CD14-positive monocyte (primary cell): ENCODE results near the gene HARS2. TPM values are rescaled to one million over a fixed set of nuclear protein-coding genes. Genes with fewer than 3 reads are reported as not detected.
A peak's percentile ranks its signal among the peaks of the same experiment; 100 is the strongest.

Experiments used
- DNase-seq, 3 donors: peaks; one replicate each; pipeline ENCODE4 v3.0.0-alpha.2; 2011 to 2022
- H2AFZ ChIP-seq: 2 replicates; pipeline ENCODE4 v1.6.0; 2012; ENCODE audit warnings: mild to moderate bottlenecking, low read depth, low read length, inconsistent platforms; ENCODE audit not compliant: insufficient read depth, poor library complexity, severe bottlenecking
- H3K27ac ChIP-seq, 2 donors: 1 replicate in 1 of 2; 2 replicates in 1 of 2; pipeline ENCODE4 v1.5.1; 2012 to 2013; ENCODE audit warnings: low read length in 2 of 2, control low read depth in 1 of 2, inconsistent platforms in 1 of 2, low read depth in 1 of 2, mild to moderate bottlenecking in 1 of 2
- H3K27me3 ChIP-seq, 2 donors: one replicate each; pipeline versions ENCODE4 v1.6.0 to v1.6.1; 2011 to 2013; ENCODE audit warnings: low read length in 2 of 2; ENCODE audit not compliant: control insufficient read depth in 2 of 2, insufficient read depth in 2 of 2
- H3K36me3 ChIP-seq, 2 donors: replicated peaks in 1 of 2; 1 replicate in 1 of 2; 2 replicates in 1 of 2; pipeline versions ENCODE4 v1.5.1 to v1.6.1; 2012 to 2013; ENCODE audit warnings: low read length in 2 of 2, control low read depth in 1 of 2, inconsistent platforms in 1 of 2, mild to moderate bottlenecking in 1 of 2; ENCODE audit not compliant: insufficient read depth in 2 of 2, control insufficient read depth in 1 of 2
- H3K4me1 ChIP-seq, 2 donors: 1 replicate in 1 of 2; 2 replicates in 1 of 2; pipeline versions ENCODE4 v1.5.1 to v1.6.1; 2012 to 2013; ENCODE audit warnings: low read length in 2 of 2, control low read depth in 1 of 2, inconsistent platforms in 1 of 2, mild to moderate bottlenecking in 1 of 2, moderate library complexity in 1 of 2; ENCODE audit not compliant: insufficient read depth in 2 of 2, control insufficient read depth in 1 of 2
- H3K4me2 ChIP-seq: replicated peaks from 2 replicates; pipeline ENCODE3; 2012; ENCODE audit warnings: low read length, moderate library complexity, mild to moderate bottlenecking; ENCODE audit not compliant: poor library complexity, severe bottlenecking; ENCODE audit errors: extremely low read depth
- H3K4me3 ChIP-seq, 3 experiments: fragments of 200-600 bp in 1 of 3; sonication (generic) in 1 of 3; replicated peaks in 1 of 3; 1 replicate in 2 of 3; 2 replicates in 1 of 3; pipeline ENCODE4 v1.5.1; 2011 to 2013; ENCODE audit warnings: low read length in 3 of 3, mild to moderate bottlenecking in 3 of 3, control low read depth in 2 of 3, low read depth in 2 of 3, inconsistent platforms in 1 of 3, moderate library complexity in 1 of 3
- H3K79me2 ChIP-seq: 2 replicates; pipeline ENCODE4 v1.6.0; 2012; ENCODE audit warnings: mild to moderate bottlenecking, control low read depth, inconsistent platforms, low read length, moderate library complexity; ENCODE audit not compliant: insufficient read depth
- H3K9ac ChIP-seq: 2 replicates; pipeline ENCODE4 v1.6.0; 2017; ENCODE audit warnings: low read length, mild to moderate bottlenecking; ENCODE audit not compliant: insufficient read depth, poor library complexity, severe bottlenecking
- H3K9me3 ChIP-seq, 2 donors: replicated peaks in 1 of 2; 1 replicate in 1 of 2; 2 replicates in 1 of 2; pipeline versions ENCODE4 v1.5.1 to v1.6.1; 2012 to 2013; ENCODE audit warnings: low read length in 2 of 2, control low read depth in 1 of 2; ENCODE audit not compliant: control insufficient read depth in 1 of 2, insufficient read depth in 1 of 2
- H4K20me1 ChIP-seq: 2 replicates; pipeline ENCODE4 v1.6.0; 2012; ENCODE audit warnings: mild to moderate bottlenecking, low read length, control low read depth, moderate library complexity; ENCODE audit not compliant: insufficient read depth
- H3K27ac Mint-ChIP-seq, 7 donors: one replicate each; pipeline ENCODE4 v1.8.0; 2020; ENCODE audit warnings: mild to moderate bottlenecking in 7 of 7, mixed read lengths in 7 of 7, moderate library complexity in 6 of 7, inconsistent platforms in 2 of 7
- H3K27me3 Mint-ChIP-seq, 3 donors: one replicate each; pipeline ENCODE4 v1.8.0; 2021 to 2022; ENCODE audit warnings: low read depth in 3 of 3, mild to moderate bottlenecking in 3 of 3, mixed read lengths in 3 of 3, moderate library complexity in 3 of 3, inconsistent platforms in 1 of 3
- H3K36me3 Mint-ChIP-seq, 2 donors: one replicate each; pipeline ENCODE4 v1.8.0; 2020; ENCODE audit warnings: mixed read lengths in 2 of 2, inconsistent platforms in 1 of 2, mild to moderate bottlenecking in 1 of 2
- H3K4me1 Mint-ChIP-seq: one replicate; pipeline ENCODE4 v1.8.0; 2020; ENCODE audit warnings: mild to moderate bottlenecking, mixed read lengths
- H3K4me3 Mint-ChIP-seq, 2 donors: one replicate each; pipeline ENCODE4 v1.8.0; 2020; ENCODE audit warnings: mild to moderate bottlenecking in 2 of 2, mixed read lengths in 2 of 2, moderate library complexity in 1 of 2
- H3K9me3 Mint-ChIP-seq, 7 donors: one replicate each; pipeline ENCODE4 v1.8.0; 2020 to 2022; ENCODE audit warnings: mixed read lengths in 7 of 7, mild to moderate bottlenecking in 6 of 7, moderate library complexity in 6 of 7, inconsistent platforms in 2 of 7
- WGBS: methylation state at CpG from one replicate; pipeline ENCODE4 v1.1.5; 2013; ENCODE audit warnings: missing lambda C conversion rate; ENCODE audit not compliant: insufficient coverage; 5-methylcytosine and 5-hydroxymethylcytosine counted together
- intact Hi-C, 2 donors: fragments of 100-400 bp; cut with micrococcal nuclease; formaldehyde crosslinking; loops; one replicate each; pipeline versions ENCODE4 v1.15.0 to v1.15.1; 2023
- polyA plus RNA-seq, 3 donors: library from polyadenylated mRNA; depleted of rRNA in 1 of 3; unstranded in 2 of 3; stranded (reverse) in 1 of 3; fragments of 300-500 nt in 2 of 3; fragments of >200 nt in 1 of 3; fragmentation: Illumina TruSeq in 2 of 3; gene quantifications; 1 replicate in 2 of 3; 2 replicates in 1 of 3; pipeline ENCODE4 v1.2.3, GENCODE V29; 2012 to 2021
- TF ChIP-seq, protein P1 (sequence below): fragments of 200-600 bp; IDR thresholded peaks from one replicate; pipeline ENCODE4 v1.8.0; 2022; ENCODE audit warnings: antibody characterized with exemption, mild to moderate bottlenecking

HARS2 gene
- polyA plus RNA-seq, 3 donors: 6.4 to 26.1 (median 8.3) TPM

DNA sequence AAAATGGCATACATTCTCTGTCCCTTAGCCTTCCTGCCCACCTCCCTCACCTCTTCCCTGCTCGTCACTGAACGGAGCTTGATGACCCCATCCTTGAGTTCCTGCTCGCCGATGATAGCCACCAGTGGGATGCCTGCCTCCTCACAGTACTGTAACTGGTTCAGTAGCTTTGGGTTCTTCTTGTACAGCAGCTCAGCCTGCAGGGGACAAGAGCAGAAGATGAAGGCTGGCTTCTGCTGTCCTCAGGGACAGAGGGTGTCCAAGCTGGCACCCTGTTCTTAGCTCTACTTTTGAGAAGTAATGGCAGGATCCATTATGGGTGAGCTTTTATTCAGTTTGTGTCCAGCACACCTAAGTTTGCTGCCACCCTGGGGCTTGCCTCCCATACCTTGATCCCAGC, 16.6 kb upstream of the HARS2 start:
- intact Hi-C loops: no loop called here
- peak overlapping the region in 2 of 7 donors; percentile 37 to 66 for H3K27ac Mint-ChIP-seq

DNA sequence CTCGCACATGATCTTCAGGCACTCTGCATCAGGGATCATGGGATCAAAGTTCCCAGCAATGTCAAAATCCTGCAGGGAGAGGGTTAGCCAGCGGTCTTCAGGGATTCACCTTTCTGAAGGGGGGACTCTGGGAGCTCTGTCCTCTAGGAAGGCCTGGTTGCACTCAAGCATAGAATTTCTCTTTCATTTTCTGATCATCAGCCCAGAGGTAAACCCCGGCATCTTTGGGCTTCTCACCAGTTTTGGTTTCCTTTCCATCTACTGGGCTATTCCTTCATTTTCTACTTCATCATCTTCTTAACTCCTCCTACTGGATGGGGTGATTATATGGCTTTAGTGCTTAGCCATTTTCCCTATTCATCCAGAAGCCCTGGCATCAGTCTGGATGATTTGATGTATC, 13.3 kb upstream of the HARS2 start:
- H3K4me1 ChIP-seq: no peaks in the 10 kb centered on the region
- WGBS: 100% methylated on average over 2 of the region's 3 CpGs
- Mint-ChIP-seq H3K9me3 (no peaks in the 10 kb centered on the region), H3K4me3 (no peak overlapping the region), H3K36me3 (peaks cover 74 to 93% of the 10 kb centered on the region in 2 donors), H3K27me3 (peaks cover 0 to 2% (median 0%) of the 10 kb centered on the region in 3 donors), H3K4me1 (no peaks in the 10 kb centered on the region), H3K27ac (peak overlapping the region in 2 of 7 donors; percentile 4 to 19)
- no peak overlapping the region for H3K27ac ChIP-seq
- no peak for DNase-seq
- no peak overlapping the region for H3K4me3 ChIP-seq
- H3K79me2 ChIP-seq: no peaks in the 10 kb centered on the region
- no peaks in the 10 kb centered on the region for H3K9me3 ChIP-seq
- no peaks in the 10 kb centered on the region for H3K27me3 ChIP-seq
- TF ChIP-seq, protein P1, sequence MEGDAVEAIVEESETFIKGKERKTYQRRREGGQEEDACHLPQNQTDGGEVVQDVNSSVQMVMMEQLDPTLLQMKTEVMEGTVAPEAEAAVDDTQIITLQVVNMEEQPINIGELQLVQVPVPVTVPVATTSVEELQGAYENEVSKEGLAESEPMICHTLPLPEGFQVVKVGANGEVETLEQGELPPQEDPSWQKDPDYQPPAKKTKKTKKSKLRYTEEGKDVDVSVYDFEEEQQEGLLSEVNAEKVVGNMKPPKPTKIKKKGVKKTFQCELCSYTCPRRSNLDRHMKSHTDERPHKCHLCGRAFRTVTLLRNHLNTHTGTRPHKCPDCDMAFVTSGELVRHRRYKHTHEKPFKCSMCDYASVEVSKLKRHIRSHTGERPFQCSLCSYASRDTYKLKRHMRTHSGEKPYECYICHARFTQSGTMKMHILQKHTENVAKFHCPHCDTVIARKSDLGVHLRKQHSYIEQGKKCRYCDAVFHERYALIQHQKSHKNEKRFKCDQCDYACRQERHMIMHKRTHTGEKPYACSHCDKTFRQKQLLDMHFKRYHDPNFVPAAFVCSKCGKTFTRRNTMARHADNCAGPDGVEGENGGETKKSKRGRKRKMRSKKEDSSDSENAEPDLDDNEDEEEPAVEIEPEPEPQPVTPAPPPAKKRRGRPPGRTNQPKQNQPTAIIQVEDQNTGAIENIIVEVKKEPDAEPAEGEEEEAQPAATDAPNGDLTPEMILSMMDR: no peak
- H2AFZ ChIP-seq: no peak overlapping the region
- H3K36me3 ChIP-seq: peaks cover 86 to 92% of the 10 kb centered on the region in 2 donors
- no peaks in the 10 kb centered on the region for H4K20me1 ChIP-seq
- H3K4me2 ChIP-seq: no peak overlapping the region
- intact Hi-C loops: no loop called here
- H3K9ac ChIP-seq: no peak overlapping the region

More for the DNA sequence above, 16.6 kb upstream of the HARS2 start:
- H3K79me2 ChIP-seq: no peaks in the 10 kb centered on the region
- DNase-seq: no peak
- H3K4me3 ChIP-seq: no peak overlapping the region
- H4K20me1 ChIP-seq: peaks cover 8% of the 10 kb centered on the region
- peaks cover 83 to 96% of the 10 kb centered on the region in 2 donors for H3K36me3 Mint-ChIP-seq
- no peak overlapping the region for H2AFZ ChIP-seq
- H3K4me3 Mint-ChIP-seq: no peak overlapping the region
- no peak overlapping the region for H3K9ac ChIP-seq
- H3K27me3 Mint-ChIP-seq: peaks cover 0 to 2% (median 0%) of the 10 kb centered on the region in 3 donors
- TF ChIP-seq, protein P1: no peak
- H3K4me2 ChIP-seq: no peak overlapping the region
- 95% methylated on average over 4 of the region's 4 CpGs for WGBS
- peaks cover 0 to 5% (median 0%) of the 10 kb centered on the region in 7 donors for H3K9me3 Mint-ChIP-seq
- no peaks in the 10 kb centered on the region for H3K4me1 ChIP-seq
- H3K4me1 Mint-ChIP-seq: no peaks in the 10 kb centered on the region
- peaks cover 79 to 99% of the 10 kb centered on the region in 2 donors for H3K36me3 ChIP-seq
- H3K27me3 ChIP-seq: no peaks in the 10 kb centered on the region
- H3K9me3 ChIP-seq: no peaks in the 10 kb centered on the region
- peak overlapping the region in 1 of 2 donors; percentile 38 for H3K27ac ChIP-seq
